ENCODE data around the gene ACAD11.
"Not testable (repeated sequence)": the region's sequence is repeated elsewhere in the genome, so short reads cannot be mapped to it uniquely, and the experiment has no call there.

DNA sequence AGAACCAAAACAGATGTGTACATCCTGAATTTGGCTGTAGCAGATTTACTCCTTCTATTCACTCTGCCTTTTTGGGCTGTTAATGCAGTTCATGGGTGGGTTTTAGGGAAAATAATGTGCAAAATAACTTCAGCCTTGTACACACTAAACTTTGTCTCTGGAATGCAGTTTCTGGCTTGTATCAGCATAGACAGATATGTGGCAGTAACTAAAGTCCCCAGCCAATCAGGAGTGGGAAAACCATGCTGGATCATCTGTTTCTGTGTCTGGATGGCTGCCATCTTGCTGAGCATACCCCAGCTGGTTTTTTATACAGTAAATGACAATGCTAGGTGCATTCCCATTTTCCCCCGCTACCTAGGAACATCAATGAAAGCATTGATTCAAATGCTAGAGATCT, 59.0 kb downstream of the ACAD11 start:
- TF ChIP-seq, protein P1, sequence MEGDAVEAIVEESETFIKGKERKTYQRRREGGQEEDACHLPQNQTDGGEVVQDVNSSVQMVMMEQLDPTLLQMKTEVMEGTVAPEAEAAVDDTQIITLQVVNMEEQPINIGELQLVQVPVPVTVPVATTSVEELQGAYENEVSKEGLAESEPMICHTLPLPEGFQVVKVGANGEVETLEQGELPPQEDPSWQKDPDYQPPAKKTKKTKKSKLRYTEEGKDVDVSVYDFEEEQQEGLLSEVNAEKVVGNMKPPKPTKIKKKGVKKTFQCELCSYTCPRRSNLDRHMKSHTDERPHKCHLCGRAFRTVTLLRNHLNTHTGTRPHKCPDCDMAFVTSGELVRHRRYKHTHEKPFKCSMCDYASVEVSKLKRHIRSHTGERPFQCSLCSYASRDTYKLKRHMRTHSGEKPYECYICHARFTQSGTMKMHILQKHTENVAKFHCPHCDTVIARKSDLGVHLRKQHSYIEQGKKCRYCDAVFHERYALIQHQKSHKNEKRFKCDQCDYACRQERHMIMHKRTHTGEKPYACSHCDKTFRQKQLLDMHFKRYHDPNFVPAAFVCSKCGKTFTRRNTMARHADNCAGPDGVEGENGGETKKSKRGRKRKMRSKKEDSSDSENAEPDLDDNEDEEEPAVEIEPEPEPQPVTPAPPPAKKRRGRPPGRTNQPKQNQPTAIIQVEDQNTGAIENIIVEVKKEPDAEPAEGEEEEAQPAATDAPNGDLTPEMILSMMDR (IDR thresholded peaks at IDR 0.05; ENCODE audit: poor library complexity): not testable (repeated sequence)
- TF ChIP-seq EZH2phosphoT487 (IDR thresholded peaks at IDR 0.05; ENCODE audit: low read depth, severe bottlenecking, unreplicated experiment); EZH2 (IDR thresholded peaks at IDR 0.05; ENCODE audit: borderline replicate concordance): not testable (repeated sequence)

All from hepatocyte (in vitro differentiated cells).